Glutamatergic neuron (in vitro differentiated cells): ENCODE data around the gene TPRN. TPM values are rescaled to one million over a fixed set of nuclear protein-coding genes. Genes with fewer than 3 reads are reported as not detected.

Experiments
- DNase-seq: peaks from one replicate; pipeline ENCODE4 v3.0.0; 2022
- H3K27ac Mint-ChIP-seq: one replicate; pipeline ENCODE4 v1.8.0; 2020; ENCODE audit warnings: mild to moderate bottlenecking, mixed read lengths, inconsistent platforms; ENCODE audit not compliant: unreplicated experiment
- H3K27me3 Mint-ChIP-seq: one replicate; pipeline ENCODE4 v1.8.0; 2020; ENCODE audit warnings: mild to moderate bottlenecking, moderate library complexity, mixed read lengths, inconsistent platforms; ENCODE audit not compliant: unreplicated experiment
- H3K36me3 Mint-ChIP-seq: one replicate; pipeline ENCODE4 v1.8.0; 2020; ENCODE audit warnings: mild to moderate bottlenecking, mixed read lengths, inconsistent platforms; ENCODE audit not compliant: unreplicated experiment
- H3K4me1 Mint-ChIP-seq: one replicate; pipeline ENCODE4 v1.8.0; 2020; ENCODE audit warnings: mild to moderate bottlenecking, low read depth, mixed read lengths, inconsistent platforms; ENCODE audit not compliant: unreplicated experiment
- H3K4me3 Mint-ChIP-seq: one replicate; pipeline ENCODE4 v1.8.0; 2020; ENCODE audit warnings: mild to moderate bottlenecking, mixed read lengths, inconsistent platforms; ENCODE audit not compliant: unreplicated experiment
- H3K9me3 Mint-ChIP-seq: one replicate; pipeline ENCODE4 v1.8.0; 2020; ENCODE audit warnings: mild to moderate bottlenecking, moderate library complexity, mixed read lengths, inconsistent platforms; ENCODE audit not compliant: unreplicated experiment
- total RNA-seq: library from RNA; stranded (reverse); fragmentation: NEBNext Ultra II Directional; extraction: Animal tissue kit (Norgen Biotek cat#: 25700); gene quantifications from one replicate; pipeline ENCODE4 v1.2.1, GENCODE V29; 2021; ENCODE audit not compliant: unreplicated experiment
- TF ChIP-seq, protein P1 (sequence below): fragments of 200-600 bp; sonication (generic); IDR thresholded peaks from one replicate; pipeline ENCODE4 v1.5.0; 2021; ENCODE audit not compliant: partially characterized antibody, unreplicated experiment

TPRN gene
- total RNA-seq, 1 donor from 2014 or later, result 9.6 TPM

DNA sequence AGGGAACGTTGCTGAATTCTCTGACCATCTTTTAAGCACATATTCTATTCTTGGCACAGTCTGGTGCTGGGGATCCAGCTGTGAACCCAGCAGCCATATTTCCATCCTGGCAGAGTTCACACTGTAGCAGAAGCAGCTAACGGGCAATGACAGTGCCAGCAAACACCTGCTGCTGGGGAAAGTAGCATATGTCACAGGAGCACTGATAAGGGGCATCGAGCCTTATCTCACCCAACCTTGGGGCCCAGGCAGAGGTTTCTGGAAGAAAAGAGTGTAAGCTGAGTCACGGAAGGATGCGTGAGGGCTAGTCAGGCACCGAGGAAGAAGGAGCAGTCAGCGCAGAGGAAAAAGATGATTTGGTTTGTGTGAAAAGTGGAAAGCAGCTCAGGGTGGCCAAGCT is 6.1 kb upstream of the TPRN start:
- DNase-seq, result no peak
- H3K27ac Mint-ChIP-seq, result no peak overlapping the region

DNA sequence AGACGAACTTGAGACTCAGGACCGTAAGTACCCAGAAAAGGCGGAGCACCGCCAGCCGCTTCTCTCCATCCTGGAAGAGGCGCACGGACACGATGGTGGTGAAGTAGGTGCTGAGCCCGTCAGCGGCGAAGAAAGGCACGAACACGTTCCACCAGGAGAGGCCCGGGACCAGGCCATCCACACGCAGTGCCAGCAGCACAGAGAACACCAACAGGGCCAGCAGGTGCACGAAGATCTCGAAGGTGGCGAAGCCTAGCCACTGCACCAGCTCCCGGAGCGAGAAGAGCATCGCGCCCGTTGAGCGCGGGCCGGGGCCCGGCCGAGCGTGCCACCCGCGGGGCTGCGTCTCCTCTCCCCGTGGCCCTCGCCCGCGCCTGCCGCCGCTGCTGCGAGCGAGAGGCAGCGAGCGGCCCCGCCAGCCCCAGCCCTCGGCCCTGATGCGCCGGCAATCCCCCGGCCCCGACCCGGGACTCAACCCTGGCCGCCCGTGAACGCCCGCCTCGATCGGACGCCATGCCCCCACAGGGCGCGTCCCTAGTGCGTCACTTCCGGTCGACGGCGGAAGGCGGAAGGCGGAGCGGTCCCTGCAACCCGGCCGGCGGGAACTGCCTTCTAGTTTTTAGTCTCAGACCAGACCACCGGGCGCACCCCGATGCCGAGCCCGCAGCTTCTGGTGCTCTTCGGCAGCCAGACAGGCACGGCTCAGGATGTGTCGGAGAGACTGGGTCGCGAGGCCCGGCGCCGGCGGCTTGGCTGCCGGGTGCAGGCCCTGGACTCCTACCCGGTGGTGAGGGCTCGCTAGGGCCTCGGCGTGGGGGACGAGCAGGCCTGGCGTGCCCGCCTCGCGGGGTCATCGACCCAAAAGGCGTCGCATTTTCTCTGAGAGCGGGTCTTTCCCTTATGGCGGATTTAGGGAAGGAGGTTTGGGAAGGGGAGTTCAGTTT is 4.9 kb upstream of the TPRN start, which contains the start of the genes NDOR1 and TMEM203:
Gene NDOR1 (plus strand): TSS at position 575 of the 944 bp plus-strand sequence. CDS start 78 bp downstream, at position 653.
Gene TMEM203 (minus strand): TSS at position 523 of the 944 bp plus-strand sequence. CDS start 234 bp downstream, at position 289.
- peaks cover 12% of the 10 kb centered on the region for H3K9me3 Mint-ChIP-seq
- peaks cover 5% of the 10 kb centered on the region for H3K36me3 Mint-ChIP-seq
- TF ChIP-seq, protein P1, sequence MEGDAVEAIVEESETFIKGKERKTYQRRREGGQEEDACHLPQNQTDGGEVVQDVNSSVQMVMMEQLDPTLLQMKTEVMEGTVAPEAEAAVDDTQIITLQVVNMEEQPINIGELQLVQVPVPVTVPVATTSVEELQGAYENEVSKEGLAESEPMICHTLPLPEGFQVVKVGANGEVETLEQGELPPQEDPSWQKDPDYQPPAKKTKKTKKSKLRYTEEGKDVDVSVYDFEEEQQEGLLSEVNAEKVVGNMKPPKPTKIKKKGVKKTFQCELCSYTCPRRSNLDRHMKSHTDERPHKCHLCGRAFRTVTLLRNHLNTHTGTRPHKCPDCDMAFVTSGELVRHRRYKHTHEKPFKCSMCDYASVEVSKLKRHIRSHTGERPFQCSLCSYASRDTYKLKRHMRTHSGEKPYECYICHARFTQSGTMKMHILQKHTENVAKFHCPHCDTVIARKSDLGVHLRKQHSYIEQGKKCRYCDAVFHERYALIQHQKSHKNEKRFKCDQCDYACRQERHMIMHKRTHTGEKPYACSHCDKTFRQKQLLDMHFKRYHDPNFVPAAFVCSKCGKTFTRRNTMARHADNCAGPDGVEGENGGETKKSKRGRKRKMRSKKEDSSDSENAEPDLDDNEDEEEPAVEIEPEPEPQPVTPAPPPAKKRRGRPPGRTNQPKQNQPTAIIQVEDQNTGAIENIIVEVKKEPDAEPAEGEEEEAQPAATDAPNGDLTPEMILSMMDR, result no peak
- H3K27me3 Mint-ChIP-seq, result peaks cover 3% of the 10 kb centered on the region
- peak within 1 kb of the TSS; percentile 97 for H3K4me3 Mint-ChIP-seq
- DNase-seq, result peak; percentile 96
- H3K27ac Mint-ChIP-seq, result peak within 1 kb of the TSS; percentile 85
- peaks cover 13% of the 10 kb centered on the region for H3K4me1 Mint-ChIP-seq

More for the DNA sequence above, 6.1 kb upstream of the TPRN start:
- Mint-ChIP-seq H3K9me3 (peaks cover 9% of the 10 kb centered on the region), H3K27me3 (peaks cover 5% of the 10 kb centered on the region), H3K4me3 (peak overlapping the region; percentile 93), H3K4me1 (peaks cover 13% of the 10 kb centered on the region), H3K36me3 (peaks cover 10% of the 10 kb centered on the region)
- TF ChIP-seq, protein P1, result no peak

DNA sequence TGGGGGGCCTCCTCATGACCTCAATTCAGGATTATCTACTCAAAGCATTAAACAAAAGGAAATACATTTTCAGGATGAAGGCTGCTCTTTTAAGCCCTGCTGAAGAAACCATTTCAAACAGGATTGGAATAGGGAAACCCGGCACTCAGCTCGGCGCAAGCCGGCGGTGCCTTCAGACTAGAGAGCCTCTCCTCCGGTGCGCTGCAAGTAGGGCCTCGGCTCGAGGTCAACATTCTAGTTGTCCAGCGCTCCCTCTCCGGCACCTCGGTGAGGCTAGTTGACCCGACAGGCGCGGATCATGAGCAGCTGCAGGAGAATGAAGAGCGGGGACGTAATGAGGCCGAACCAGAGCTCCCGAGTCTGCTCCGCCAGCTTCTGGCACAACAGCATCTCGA is 4.2 kb upstream of the TPRN start:
- peaks cover 13% of the 10 kb centered on the region for H3K4me1 Mint-ChIP-seq
- H3K9me3 Mint-ChIP-seq, result peaks cover 12% of the 10 kb centered on the region
- H3K36me3 Mint-ChIP-seq, result peaks cover 5% of the 10 kb centered on the region

DNA sequence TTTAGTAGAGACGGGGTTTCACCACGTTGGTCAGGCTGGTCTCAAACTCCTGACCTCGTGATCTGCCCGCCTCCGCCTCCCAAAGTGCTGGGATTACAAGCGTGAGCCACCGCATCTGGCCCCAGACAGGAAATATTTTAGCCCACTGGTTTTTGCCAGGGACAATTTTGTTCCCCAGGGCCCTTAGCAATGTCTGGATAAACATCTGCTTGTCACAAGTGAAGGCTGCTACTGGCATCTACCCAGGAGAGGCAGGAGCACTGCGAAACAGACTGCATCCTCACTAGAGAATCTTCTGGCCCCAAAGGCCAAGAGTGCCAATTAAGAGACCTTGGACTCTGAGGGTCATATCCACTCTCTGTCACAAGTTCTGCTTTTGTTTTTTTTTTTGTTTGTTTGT is 2.4 kb upstream of the TPRN start:
- peaks cover 5% of the 10 kb centered on the region for H3K36me3 Mint-ChIP-seq
- no peak overlapping the region for H3K27ac Mint-ChIP-seq
- H3K9me3 Mint-ChIP-seq, result peaks cover 12% of the 10 kb centered on the region
- TF ChIP-seq, protein P1, result no peak
- H3K27me3 Mint-ChIP-seq, result peaks cover 5% of the 10 kb centered on the region
- H3K4me3 Mint-ChIP-seq, result peak overlapping the region; percentile 15
- H3K4me1 Mint-ChIP-seq, result peaks cover 13% of the 10 kb centered on the region
- no peak for DNase-seq

More for the DNA sequence above, 4.2 kb upstream of the TPRN start:
- H3K4me3 Mint-ChIP-seq, result peak overlapping the region; percentile 97
- no peak for DNase-seq
- TF ChIP-seq, protein P1, result no peak
- peak overlapping the region; percentile 85 for H3K27ac Mint-ChIP-seq
- peaks cover 3% of the 10 kb centered on the region for H3K27me3 Mint-ChIP-seq
